Lower leg skin (tissue), 3 donors: ENCODE data around the gene ACOT13.
"Not testable (repeated sequence)": the region's sequence is repeated elsewhere in the genome, so short reads cannot be mapped to it uniquely, and the experiment has no call there.

ENCODE experiments used
- CTCF ChIP-seq, 3 donors: fragments of 450-650 bp; IDR thresholded peaks; one replicate each; pipeline ENCODE4 v1.5.1; 2016; ENCODE audit warnings: antibody characterized with exemption in 3 of 3, mild to moderate bottlenecking in 3 of 3, moderate library complexity in 2 of 3
- POLR2A ChIP-seq, 2 donors: fragments of 450-650 bp; IDR thresholded peaks; one replicate each; pipeline ENCODE4 v1.6.1; 2016 to 2017; ENCODE audit warnings: antibody characterized with exemption in 2 of 2, mild to moderate bottlenecking in 1 of 2, moderate library complexity in 1 of 2

GRCh38 chr6:24695635-24696034 lies 28.8 kb downstream of the ACOT13 start:
- not testable (repeated sequence) for TF ChIP-seq POLR2A, CTCF (IDR thresholded peaks at IDR 0.05)
